Measurements from ENCODE around the gene CNR2.
A peak's percentile ranks its signal among the peaks of the same experiment; 100 is the strongest.
"Not testable (repeated sequence)": the region's sequence is repeated elsewhere in the genome, so short reads cannot be mapped to it uniquely, and the experiment has no call there.

The CNR2 gene

GRCh38 chr1:23913212-23913880, at the start of gene CNR2:
Gene CNR2, minus strand, starts transcription at chr1:23913362. Its CDS starts 37,745 bp downstream, at chr1:23875617.
- no peak within 1 kb of the TSS for H3K4me3 Mint-ChIP-seq
- DNase-seq, result no peak

DNA sequence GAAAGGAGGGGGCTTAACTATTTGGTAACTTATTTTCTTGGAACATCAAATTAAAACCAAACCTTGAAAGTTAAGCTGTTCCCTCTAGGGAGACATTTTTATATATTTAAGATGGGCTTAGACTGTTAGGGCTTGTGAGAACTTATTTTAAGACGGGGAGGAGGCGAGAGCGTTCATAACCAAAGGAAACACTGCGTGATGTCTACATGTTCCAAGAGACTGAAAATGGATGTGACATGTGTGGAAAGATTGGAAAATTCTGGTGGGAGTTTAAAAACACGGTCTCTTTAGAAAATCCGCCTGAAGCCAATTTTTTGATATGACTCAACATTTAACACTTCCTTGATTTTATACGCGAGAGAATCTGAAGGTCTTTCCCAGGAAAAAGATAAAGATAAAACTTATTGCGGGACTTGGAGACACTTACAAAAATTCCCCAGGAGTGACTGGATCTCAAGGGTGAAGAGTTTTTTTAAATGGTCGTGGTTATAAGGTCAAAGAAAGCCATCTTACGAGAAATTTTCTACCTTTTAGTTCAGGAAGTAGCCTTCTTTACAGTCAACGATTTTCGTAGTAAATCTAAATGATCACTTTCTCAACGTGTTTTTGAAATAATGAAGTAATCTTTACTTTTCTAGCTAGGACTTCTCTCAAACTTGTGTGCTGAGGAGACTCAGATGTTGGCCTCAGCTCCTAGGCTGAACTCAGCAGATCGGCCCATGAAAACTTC, 47.3 kb upstream of the CNR2 start:
- Mint-ChIP-seq H3K27ac (peak overlapping the region; percentile 100), H3K4me3 (peak overlapping the region; percentile 100), H3K27me3 (ENCODE audit: low read depth, poor library complexity) (no peaks in the 10 kb centered on the region), H3K9me3 (no peaks in the 10 kb centered on the region), H3K36me3 (ENCODE audit: low read depth) (peaks cover 25% of the 10 kb centered on the region), H3K4me1 (peaks cover 55% of the 10 kb centered on the region)
- TF ChIP-seq, protein P1, sequence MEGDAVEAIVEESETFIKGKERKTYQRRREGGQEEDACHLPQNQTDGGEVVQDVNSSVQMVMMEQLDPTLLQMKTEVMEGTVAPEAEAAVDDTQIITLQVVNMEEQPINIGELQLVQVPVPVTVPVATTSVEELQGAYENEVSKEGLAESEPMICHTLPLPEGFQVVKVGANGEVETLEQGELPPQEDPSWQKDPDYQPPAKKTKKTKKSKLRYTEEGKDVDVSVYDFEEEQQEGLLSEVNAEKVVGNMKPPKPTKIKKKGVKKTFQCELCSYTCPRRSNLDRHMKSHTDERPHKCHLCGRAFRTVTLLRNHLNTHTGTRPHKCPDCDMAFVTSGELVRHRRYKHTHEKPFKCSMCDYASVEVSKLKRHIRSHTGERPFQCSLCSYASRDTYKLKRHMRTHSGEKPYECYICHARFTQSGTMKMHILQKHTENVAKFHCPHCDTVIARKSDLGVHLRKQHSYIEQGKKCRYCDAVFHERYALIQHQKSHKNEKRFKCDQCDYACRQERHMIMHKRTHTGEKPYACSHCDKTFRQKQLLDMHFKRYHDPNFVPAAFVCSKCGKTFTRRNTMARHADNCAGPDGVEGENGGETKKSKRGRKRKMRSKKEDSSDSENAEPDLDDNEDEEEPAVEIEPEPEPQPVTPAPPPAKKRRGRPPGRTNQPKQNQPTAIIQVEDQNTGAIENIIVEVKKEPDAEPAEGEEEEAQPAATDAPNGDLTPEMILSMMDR (IDR thresholded peaks at IDR 0.05), result no peak
- no peak for DNase-seq

More at GRCh38 chr1:23913212-23913880, at the start of gene CNR2:
- TF ChIP-seq, protein P1 (IDR thresholded peaks at IDR 0.05), result no peak
- peaks cover 49% of the 10 kb centered on the region for H3K4me1 Mint-ChIP-seq
- H3K36me3 Mint-ChIP-seq (ENCODE audit: low read depth), result no peaks in the 10 kb centered on the region
- H3K9me3 Mint-ChIP-seq, result no peaks in the 10 kb centered on the region
- peaks cover 11% of the 10 kb centered on the region for H3K27me3 Mint-ChIP-seq (ENCODE audit: low read depth, poor library complexity)
- H3K27ac Mint-ChIP-seq, result no peak within 1 kb of the TSS

DNA sequence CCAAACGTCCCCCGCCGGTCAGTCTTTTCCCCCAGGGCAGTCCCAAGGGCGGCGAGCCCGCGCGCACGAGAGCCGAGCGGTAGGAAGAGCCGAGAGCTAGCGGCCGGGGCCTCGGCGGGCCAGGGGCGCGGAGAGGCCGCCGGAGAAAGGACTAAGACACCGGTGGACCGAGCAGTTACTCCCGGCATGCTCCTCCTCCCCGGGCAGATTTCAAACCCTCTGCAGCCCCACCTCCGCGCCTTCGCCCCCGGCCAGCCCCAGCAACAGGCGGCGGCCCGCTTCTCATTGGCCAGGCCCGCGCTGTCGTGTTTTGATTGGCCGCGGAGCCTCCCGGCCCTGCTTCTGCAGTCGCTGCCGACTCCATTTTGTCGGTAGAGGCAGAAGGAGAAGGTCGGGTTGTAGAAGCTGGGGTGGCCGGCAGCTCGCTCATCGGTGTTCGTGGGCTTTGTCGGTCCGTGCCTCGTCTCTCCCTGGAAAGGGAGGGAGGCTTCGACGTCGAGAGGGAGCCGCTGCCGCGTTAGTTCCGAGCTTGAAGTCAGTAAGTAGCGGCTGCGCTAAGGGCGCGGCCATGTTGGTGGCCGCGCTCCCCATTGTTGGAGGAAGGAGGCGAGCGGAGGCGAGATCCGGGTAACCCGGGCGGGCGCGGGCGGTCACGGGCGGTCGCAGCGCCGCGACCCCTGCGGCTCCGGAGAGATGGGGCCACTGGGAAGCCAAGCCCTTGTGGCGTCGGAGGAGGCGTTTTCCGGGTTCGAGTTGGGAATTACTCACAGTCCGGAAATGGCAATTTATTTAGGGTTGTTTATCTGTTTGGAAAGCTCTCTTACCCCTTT, 46.5 kb upstream of the CNR2 start, which contains the start of gene PNRC2:
Gene PNRC2, plus strand, starts transcription at position 368 of the 830 bp plus-strand sequence. CDS start 1,630 bp downstream, outside the sequence.
- H3K27ac Mint-ChIP-seq, result peak within 1 kb of the TSS; percentile 100
- H3K4me1 Mint-ChIP-seq, result peaks cover 62% of the 10 kb centered on the region
- H3K36me3 Mint-ChIP-seq (ENCODE audit: low read depth), result peaks cover 25% of the 10 kb centered on the region
- H3K9me3 Mint-ChIP-seq, result no peaks in the 10 kb centered on the region
- DNase-seq, result peak; percentile 96
- TF ChIP-seq, protein P1 (IDR thresholded peaks at IDR 0.05), result no peak
- H3K4me3 Mint-ChIP-seq, result peak within 1 kb of the TSS; percentile 100
- H3K27me3 Mint-ChIP-seq (ENCODE audit: low read depth, poor library complexity), result no peaks in the 10 kb centered on the region

DNA sequence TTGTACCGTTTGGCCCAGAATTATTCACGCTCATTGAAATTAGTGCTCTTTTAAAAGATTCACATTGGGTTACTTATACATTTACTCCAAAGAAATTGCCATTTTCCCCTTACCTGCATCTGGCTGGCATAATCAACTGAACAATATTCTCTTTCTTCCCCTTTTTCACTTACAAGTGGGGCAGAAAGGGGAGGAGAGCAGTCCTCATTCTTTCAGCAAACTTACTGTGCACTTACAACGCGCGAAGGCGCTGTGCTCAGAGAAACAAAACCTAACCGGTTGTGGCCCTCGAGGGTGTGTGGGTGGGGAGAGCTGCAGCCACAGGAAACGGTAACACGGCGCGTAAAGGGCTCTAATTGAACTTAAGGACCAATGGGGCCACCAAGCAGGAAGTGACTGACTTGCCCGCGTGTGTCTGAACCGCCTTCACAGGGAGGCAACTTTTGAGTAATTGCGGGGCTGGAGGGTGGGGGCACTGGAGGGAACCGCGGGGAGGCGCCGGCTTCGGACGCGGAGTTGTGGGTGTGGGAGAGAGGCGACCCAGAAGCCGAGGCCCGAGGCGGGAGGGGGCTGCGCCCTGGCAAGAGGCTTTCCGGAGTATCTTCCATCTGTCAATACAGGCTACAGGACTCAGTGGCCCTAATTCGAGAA, 45.8 kb upstream of the CNR2 start:
- Mint-ChIP-seq H3K36me3 (ENCODE audit: low read depth) (peaks cover 25% of the 10 kb centered on the region), H3K27ac (peak overlapping the region; percentile 100), H3K9me3 (no peaks in the 10 kb centered on the region), H3K4me3 (peak overlapping the region; percentile 100), H3K4me1 (peaks cover 66% of the 10 kb centered on the region), H3K27me3 (ENCODE audit: low read depth, poor library complexity) (no peaks in the 10 kb centered on the region)
- peak; percentile 77 for DNase-seq
- TF ChIP-seq, protein P1 (IDR thresholded peaks at IDR 0.05), result no peak

DNA sequence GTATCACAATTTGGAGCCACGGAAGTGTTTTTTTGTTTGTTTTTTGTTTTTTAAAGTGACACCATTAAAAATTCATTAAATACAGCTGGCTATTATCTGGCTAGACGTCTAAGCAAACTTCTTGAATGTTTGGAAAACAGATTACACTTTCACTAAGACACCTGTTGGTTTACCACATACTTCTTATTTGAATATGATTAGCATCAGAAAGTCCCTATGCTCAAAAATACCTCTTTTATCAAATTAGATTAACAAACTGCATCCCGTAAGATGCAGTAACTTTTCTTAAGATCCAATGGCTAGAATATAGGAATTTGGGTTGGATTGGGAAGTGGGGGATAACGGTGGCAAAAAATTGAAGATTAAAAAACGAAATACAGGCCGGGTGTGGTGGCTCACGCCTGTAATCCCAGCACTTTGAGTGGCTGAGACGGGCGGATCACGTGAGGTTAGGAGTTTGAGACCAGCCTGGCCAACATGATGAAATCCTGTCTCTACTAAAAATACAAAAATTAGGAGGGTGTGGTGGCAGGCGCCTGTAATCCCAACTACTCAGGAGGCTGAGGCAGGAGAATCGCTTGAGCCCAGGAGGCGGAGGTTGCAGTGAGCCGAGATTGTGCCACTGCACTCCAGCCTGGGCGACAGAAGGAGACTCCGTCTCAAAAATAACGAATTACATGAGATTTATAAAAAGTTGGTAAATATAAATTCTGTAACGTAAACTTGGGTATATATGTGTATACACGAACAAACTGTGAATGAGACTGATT, 45.1 kb upstream of the CNR2 start:
- peak overlapping the region; percentile 100 for H3K4me3 Mint-ChIP-seq
- not testable (repeated sequence) for H3K9me3 Mint-ChIP-seq; DNase-seq; H3K27me3 Mint-ChIP-seq (ENCODE audit: low read depth, poor library complexity)
- peaks cover 25% of the 10 kb centered on the region for H3K36me3 Mint-ChIP-seq (ENCODE audit: low read depth)
- peak overlapping the region; percentile 100 for H3K27ac Mint-ChIP-seq
- H3K4me1 Mint-ChIP-seq, result peaks cover 66% of the 10 kb centered on the region

Data from nephron progenitor cell (in vitro differentiated cells).